ENCODE results near the gene CBLC.

DNA sequence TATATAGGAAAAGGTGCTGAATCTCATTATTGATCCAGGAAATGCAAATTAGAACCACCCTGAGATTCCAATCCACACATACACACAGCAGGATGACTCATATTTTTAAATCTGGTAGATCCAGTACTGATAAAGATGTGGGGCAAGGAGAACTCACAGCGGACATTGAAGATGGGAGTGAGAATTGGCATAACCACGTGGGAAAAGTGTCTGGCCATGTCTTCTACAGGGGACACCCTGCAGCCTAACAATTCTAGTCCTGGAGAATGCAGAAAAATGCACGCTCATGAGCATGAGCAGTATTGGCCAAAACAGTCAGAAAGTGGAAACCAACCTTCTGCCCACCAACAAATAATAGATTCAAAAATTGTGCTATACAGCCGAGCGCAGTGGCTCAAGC is 42.7 kb upstream of the CBLC start:
- TF ChIP-seq CTCF (IDR thresholded peaks at IDR 0.05) (no peak), POLR2A (IDR thresholded peaks at IDR 0.05) (no peak)
